AML-193 (cell line): ENCODE results near the gene RETN.
A peak's percentile ranks its signal among the peaks of the same experiment; 100 is the strongest.

ENCODE experiments used
- DNase-seq, 2 experiments: peaks; one replicate each; lab custom pipeline; 2025; lab: John Stamatoyannopoulos, UW

Gene RETN

GRCh38 chr19:7682175-7682855 lies 13.5 kb downstream of the RETN start:
- DNase-seq: no peak

- DNase-seq: no peak
Observed at GRCh38 chr19:7685546-7686445, 16.9 kb downstream of the RETN start.

- no peak for DNase-seq
Observed at GRCh38 chr19:7687177-7687576, 18.3 kb downstream of the RETN start.

- no peak for DNase-seq
Observed at GRCh38 chr19:7689165-7689564, 20.3 kb downstream of the RETN start.

GRCh38 chr19:7690779-7691258 lies 22.0 kb downstream of the RETN start:
- DNase-seq: no peak

- DNase-seq: no peak
Observed at GRCh38 chr19:7691497-7691896, 22.6 kb downstream of the RETN start.

- no peak for DNase-seq
Observed at GRCh38 chr19:7692417-7693088, 23.7 kb downstream of the RETN start.

- DNase-seq: no peak
Observed at GRCh38 chr19:7694499-7694898, 25.6 kb downstream of the RETN start.

GRCh38 chr19:7697721-7698287 lies 29.0 kb downstream of the RETN start:
- DNase-seq: no peak

GRCh38 chr19:7698583-7698982 lies 29.7 kb downstream of the RETN start:
- DNase-seq: no peak

- DNase-seq: no peak
Observed at GRCh38 chr19:7699003-7699402, 30.2 kb downstream of the RETN start.

GRCh38 chr19:7699417-7700401 lies 30.9 kb downstream of the RETN start:
- DNase-seq: no peak

GRCh38 chr19:7701049-7701653 lies 32.3 kb downstream of the RETN start:
- no peak for DNase-seq

GRCh38 chr19:7701654-7702457 lies 33.0 kb downstream of the RETN start, which contains the start of gene FCER2:
Gene FCER2 (minus strand): TSS chr19:7702131. CDS start chr19:7699760, 2,371 bp downstream.
- DNase-seq: no peak

- no peak for DNase-seq
Observed at GRCh38 chr19:7703332-7703731, 34.5 kb downstream of the RETN start.

- DNase-seq: no peak
Observed at GRCh38 chr19:7704280-7705060, 35.6 kb downstream of the RETN start.

- peak in 1 of 2 experiments; percentile 8 for DNase-seq
Observed at GRCh38 chr19:7705387-7706187, 36.7 kb downstream of the RETN start.
